AG04450 (cell line): Measurements from ENCODE around the gene NOC2L. TPM values are rescaled to one million over a fixed set of nuclear protein-coding genes. Genes with fewer than 3 reads are reported as not detected.

Experiments used
- CTCF ChIA-PET: fragments of 300-600, 350-600 bp; formaldehyde crosslinking; extraction: SDS; loops from one replicate; lab custom pipeline; 2022; ENCODE audit warnings: antibody characterized with exemption, inconsistent platforms; lab: Charles Lee
- POLR2A ChIA-PET: fragments of 350-600 bp; formaldehyde crosslinking; extraction: SDS; loops from one replicate; lab custom pipeline; 2021; ENCODE audit warnings: antibody characterized with exemption, inconsistent platforms; lab: Yijun Ruan, JAX
- DNase-seq: peaks from one replicate; pipeline ENCODE4 v3.0.0-alpha.2; 2011; ENCODE audit warnings: low read depth, low spot score
- H3K27ac ChIP-seq: one replicate; pipeline ENCODE4 v1.5.1; 2012; ENCODE audit warnings: low read depth, low read length, control low read depth
- H3K27me3 ChIP-seq: one replicate; pipeline ENCODE4 v1.6.0; 2012; ENCODE audit warnings: low read length; ENCODE audit not compliant: control insufficient read depth, insufficient read depth
- H3K4me3 ChIP-seq: 2 replicates; pipeline ENCODE4 v1.5.1; 2011; ENCODE audit warnings: mild to moderate bottlenecking, low read depth, low read length, control low read depth
- H3K9me3 ChIP-seq: 2 replicates; pipeline ENCODE4 v1.5.1; 2012; ENCODE audit warnings: low read length; ENCODE audit not compliant: control insufficient read depth, insufficient read depth
- polyA plus RNA-seq: library from polyadenylated mRNA; depleted of rRNA; stranded (reverse); fragments of >200 nt; gene quantifications from 2 replicates; pipeline ENCODE4 v1.2.3, GENCODE V29; 2011
- TF ChIP-seq, protein P1 (sequence below): IDR thresholded peaks from 2 replicates; pipeline ENCODE4 v1.5.1; 2011; ENCODE audit warnings: low read depth, low read length, control low read depth, inconsistent platforms

Gene NOC2L
- polyA plus RNA-seq, 1 experiment = 36.1 TPM

DNA sequence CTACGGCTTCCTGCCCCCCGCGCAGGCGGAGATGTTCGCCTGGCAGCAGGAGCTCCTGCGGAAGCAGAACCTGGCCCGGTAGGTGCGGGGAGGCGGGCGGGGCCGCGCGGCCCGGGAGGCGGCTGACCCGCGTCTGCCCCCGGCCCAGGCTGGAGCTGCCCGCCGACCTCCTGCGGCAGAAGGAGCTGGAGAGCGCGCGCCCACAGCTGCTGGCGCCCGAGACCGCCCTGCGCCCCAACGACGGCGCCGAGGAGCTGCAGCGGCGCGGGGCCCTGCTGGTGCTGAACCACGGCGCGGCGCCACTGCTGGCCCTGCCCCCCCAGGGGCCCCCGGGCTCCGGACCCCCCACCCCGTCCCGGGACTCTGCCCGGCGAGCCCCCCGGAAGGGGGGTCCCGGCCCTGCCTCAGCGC lies 16.6 kb downstream of the NOC2L start:
- DNase-seq = no peak
- Histone ChIP-seq H3K27ac (no peak overlapping the region), H3K27me3 (no peaks in the 10 kb centered on the region), H3K9me3 (no peaks in the 10 kb centered on the region; the same call in 1 of the 2 replicates), H3K4me3 (peak overlapping the region; percentile 49)
- ChIA-PET CTCF (interaction anchor here (0.6 to 0.7 kb wide), 2 partner anchors 38 to 80 kb away, joined by 3 read pairs; no protein-coding TSS in a partner anchor), POLR2A (interaction anchor here (0.7 to 1.3 kb wide), 5 partner anchors 9 to 26 kb away, joined by 3 to 8 read pairs (median 4); partner anchors contain the start of genes NOC2L, PLEKHN1 and SAMD11)
- TF ChIP-seq, protein P1, sequence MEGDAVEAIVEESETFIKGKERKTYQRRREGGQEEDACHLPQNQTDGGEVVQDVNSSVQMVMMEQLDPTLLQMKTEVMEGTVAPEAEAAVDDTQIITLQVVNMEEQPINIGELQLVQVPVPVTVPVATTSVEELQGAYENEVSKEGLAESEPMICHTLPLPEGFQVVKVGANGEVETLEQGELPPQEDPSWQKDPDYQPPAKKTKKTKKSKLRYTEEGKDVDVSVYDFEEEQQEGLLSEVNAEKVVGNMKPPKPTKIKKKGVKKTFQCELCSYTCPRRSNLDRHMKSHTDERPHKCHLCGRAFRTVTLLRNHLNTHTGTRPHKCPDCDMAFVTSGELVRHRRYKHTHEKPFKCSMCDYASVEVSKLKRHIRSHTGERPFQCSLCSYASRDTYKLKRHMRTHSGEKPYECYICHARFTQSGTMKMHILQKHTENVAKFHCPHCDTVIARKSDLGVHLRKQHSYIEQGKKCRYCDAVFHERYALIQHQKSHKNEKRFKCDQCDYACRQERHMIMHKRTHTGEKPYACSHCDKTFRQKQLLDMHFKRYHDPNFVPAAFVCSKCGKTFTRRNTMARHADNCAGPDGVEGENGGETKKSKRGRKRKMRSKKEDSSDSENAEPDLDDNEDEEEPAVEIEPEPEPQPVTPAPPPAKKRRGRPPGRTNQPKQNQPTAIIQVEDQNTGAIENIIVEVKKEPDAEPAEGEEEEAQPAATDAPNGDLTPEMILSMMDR = no peak

DNA sequence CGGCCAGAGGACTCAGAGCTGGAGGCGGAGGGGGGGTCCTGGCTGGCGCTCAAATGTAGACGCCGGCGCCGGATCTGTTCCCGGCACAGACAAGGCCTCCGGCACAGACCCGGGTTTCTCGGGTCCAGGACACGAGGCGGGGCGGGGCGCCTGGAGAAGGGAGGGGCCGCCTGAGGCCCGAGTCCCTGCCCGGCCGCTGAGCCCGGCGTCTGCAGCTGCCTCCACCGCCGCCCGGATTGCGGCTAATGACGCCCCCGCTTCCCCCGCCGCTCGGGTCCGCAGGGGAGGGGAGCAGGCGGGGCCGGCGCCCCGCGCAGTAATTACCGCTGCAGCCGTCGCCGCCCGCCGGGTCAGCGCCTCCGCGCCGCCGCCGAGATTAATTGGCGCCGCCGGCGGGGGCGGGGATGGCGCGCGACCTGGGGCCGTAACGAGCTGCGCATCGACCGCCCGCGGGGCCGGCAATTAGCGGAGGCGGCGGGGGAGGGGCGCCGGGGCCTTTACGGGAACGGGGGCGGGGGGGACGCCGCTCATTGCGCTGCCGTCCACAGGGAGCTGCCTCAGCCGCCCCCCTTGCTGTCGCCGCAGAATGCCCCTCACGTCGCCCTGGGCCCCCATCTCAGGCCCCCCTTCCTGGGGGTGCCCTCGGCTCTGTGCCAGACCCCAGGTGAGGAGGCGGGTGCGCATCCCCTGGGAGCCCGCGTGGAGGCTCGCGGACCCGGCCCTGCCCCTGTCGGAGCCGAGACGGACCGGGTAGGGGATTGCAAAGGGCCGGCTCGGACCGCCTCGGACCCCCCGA lies 17.3 kb downstream of the NOC2L start:
- POLR2A ChIA-PET = interaction anchor here (0.6 to 1.3 kb wide), 5 partner anchors 10 to 34 kb away, joined by 3 to 8 read pairs (median 4); partner anchors contain the start of genes PLEKHN1 and SAMD11
- H3K4me3 ChIP-seq = peak overlapping the region; percentile 49
- TF ChIP-seq, protein P1 = no peak
- CTCF ChIA-PET = interaction anchor here (0.6 kb wide), 1 partner anchor 80 kb away, joined by 3 read pairs; no protein-coding TSS in a partner anchor
- DNase-seq = no peak
- no peaks in the 10 kb centered on the region for H3K27me3 ChIP-seq
- no peaks in the 10 kb centered on the region; the same call in 1 of the 2 replicates for H3K9me3 ChIP-seq
- H3K27ac ChIP-seq = no peak overlapping the region

DNA sequence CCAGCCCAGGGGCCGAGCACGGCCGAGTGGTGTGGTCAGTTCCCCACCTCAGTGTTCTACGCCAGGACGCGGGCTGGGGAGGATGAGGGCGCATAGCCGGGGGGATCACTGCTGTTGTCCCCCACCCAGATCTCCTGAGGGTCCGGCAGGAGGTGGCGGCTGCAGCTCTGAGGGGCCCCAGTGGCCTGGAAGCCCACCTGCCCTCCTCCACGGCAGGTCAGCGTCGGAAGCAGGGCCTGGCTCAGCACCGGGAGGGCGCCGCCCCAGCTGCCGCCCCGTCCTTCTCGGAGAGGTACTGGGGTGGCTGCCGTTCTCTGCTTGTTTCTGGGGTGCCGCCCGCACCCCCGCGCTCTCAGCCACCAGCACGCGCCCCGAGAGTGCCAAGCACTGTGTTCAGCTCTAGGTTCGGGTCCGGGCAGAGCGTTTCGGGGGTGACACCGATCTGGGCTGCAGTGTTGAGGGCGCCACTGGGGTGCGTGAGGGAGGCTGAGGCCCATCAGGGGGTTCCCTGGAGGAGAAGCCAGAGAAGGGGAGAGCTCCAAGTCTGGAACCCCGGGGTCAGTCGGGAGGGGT lies 18.0 kb downstream of the NOC2L start:
- Histone ChIP-seq H3K4me3 (no peak overlapping the region; the same call in 1 of the 2 replicates), H3K27me3 (no peaks in the 10 kb centered on the region), H3K27ac (no peak overlapping the region), H3K9me3 (no peaks in the 10 kb centered on the region; the same call in 1 of the 2 replicates)
- CTCF ChIA-PET = interaction anchor here (0.8 to 1.2 kb wide), 2 partner anchors 11 to 36 kb away, joined by 5 to 10 read pairs; no protein-coding TSS in a partner anchor
- TF ChIP-seq, protein P1 = no peak
- no peak for DNase-seq
- POLR2A ChIA-PET = interaction anchor here (0.6 to 1.3 kb wide), 2 partner anchors 26 to 72 kb away, joined by 3 to 4 read pairs; partner anchors contain the start of gene PLEKHN1

DNA sequence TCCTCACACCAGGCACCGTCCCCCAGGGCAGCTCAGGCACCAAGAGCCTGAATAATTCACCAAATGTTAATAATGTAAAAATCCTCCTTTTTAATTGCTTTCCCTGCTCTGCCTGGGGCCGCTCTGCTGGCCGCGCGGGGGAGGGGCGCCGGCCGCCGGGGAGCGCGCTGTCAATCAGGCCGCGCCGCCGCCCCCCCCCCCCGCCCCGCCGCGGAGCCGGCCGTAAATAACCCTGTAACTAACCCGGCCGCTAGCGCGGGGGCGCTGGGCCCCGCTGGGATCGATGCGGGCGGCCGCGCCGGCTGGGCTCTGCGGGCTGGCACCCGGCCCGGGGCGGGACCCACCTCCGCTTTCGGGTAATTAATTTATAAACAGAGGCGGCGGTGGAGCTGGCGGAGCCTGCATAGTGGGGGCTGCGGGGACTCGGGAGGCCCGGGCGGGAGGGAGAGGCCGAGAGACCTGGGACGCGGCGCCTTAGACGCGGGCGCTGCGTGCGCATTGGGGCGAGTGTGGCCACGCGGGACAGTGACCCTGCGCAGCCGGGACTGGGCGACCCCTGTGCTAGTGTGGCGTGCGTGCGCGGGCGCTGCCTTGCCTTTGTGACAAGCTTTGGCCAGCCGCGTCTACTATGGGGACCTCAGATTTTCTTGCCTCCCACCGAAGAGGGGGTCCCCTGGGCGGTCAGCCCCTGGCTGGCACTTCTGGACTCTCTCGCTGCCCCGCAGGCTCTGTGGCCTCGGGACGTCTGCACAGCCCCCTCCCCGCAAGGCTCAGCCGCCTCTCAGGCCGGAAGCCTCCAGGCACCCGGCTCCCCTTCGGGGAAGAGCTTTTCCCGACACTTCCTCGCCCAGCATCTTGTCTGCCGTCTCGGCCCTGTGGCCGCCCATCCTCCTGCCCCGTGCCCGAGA lies 18.7 kb downstream of the NOC2L start:
- CTCF ChIA-PET = interaction anchor here (0.8 to 1.2 kb wide), 2 partner anchors 12 to 36 kb away, joined by 5 to 10 read pairs; no protein-coding TSS in a partner anchor
- peak overlapping the region; percentile 32; the same call in 1 of the 2 replicates for H3K4me3 ChIP-seq
- H3K27ac ChIP-seq = peak overlapping the region; percentile 11
- DNase-seq = no peak
- POLR2A ChIA-PET = interaction anchor here (0.6 to 1.3 kb wide), 3 partner anchors 26 to 72 kb away, joined by 3 to 4 read pairs (median 3); partner anchors contain the start of gene PLEKHN1
- TF ChIP-seq, protein P1 = no peak
- H3K9me3 ChIP-seq = no peaks in the 10 kb centered on the region; the same call in 1 of the 2 replicates
- H3K27me3 ChIP-seq = peaks cover 4% of the 10 kb centered on the region
